IMR-90 (cell line): ENCODE data around the gene LRRC75B. TPM values are rescaled to one million over a fixed set of nuclear protein-coding genes. Genes with fewer than 3 reads are reported as not detected.

Experiments
- ATAC-seq: fragments of 200-7000 bp; cut with Tn5 transposase; 2 replicates; pipeline ENCODE4 v1.9.1; 2020; ENCODE audit warnings: low read depth, mild to moderate bottlenecking, moderate library complexity
- BruUV-seq: library from RNA; stranded (reverse); fragments of 400-500 nt; replicated peaks from 2 replicates; lab custom pipeline; 2021; lab: Mats Ljungman, UMichigan
- CTCF ChIA-PET: fragments of 300-600 bp; formaldehyde crosslinking; extraction: SDS; loops from one replicate; lab custom pipeline; 2021; ENCODE audit warnings: antibody characterized with exemption; lab: Yijun Ruan, JAX
- POLR2A ChIA-PET: fragments of 300-600 bp; sonication (Branson Sonifier 250); formaldehyde crosslinking; loops from one replicate; lab custom pipeline; 2022; ENCODE audit warnings: antibody characterized with exemption; ENCODE audit not compliant: unreplicated experiment; lab: Charles Lee
- DNase-seq: peaks from one replicate; pipeline ENCODE4 v3.0.0; 2013
- H2AFZ ChIP-seq: replicated peaks from 2 replicates; pipeline ENCODE3; 2013; ENCODE audit warnings: low read length, mild to moderate bottlenecking; ENCODE audit not compliant: poor library complexity
- H2AK5ac ChIP-seq: 2 replicates; pipeline ENCODE4 v1.6.1; 2013; ENCODE audit warnings: low read depth, low read length, inconsistent platforms
- H2AK9ac ChIP-seq: replicated peaks from 2 replicates; pipeline ENCODE3; 2013; ENCODE audit warnings: mild to moderate bottlenecking, low read depth, low read length, moderate library complexity; ENCODE audit not compliant: poor library complexity
- H2BK120ac ChIP-seq: 2 replicates; pipeline ENCODE4 v1.6.1; 2013; ENCODE audit warnings: low read depth, low read length, inconsistent platforms
- H2BK15ac ChIP-seq: 3 replicates; pipeline ENCODE4 v1.6.1; 2013; ENCODE audit warnings: low read depth, low read length, inconsistent platforms
- H2BK20ac ChIP-seq: 2 replicates; pipeline ENCODE4 v1.6.1; 2013; ENCODE audit warnings: low read depth, mild to moderate bottlenecking, inconsistent platforms, low read length, moderate library complexity
- H2BK5ac ChIP-seq: 2 replicates; pipeline ENCODE4 v1.6.1; 2013; ENCODE audit warnings: mild to moderate bottlenecking, low read depth, low read length, inconsistent platforms; ENCODE audit not compliant: poor library complexity, severe bottlenecking
- H3K14ac ChIP-seq: replicated peaks from 2 replicates; pipeline ENCODE4 v1.6.1; 2013; ENCODE audit warnings: low read depth, low read length, inconsistent platforms
- H3K18ac ChIP-seq: 2 replicates; pipeline ENCODE4 v1.6.1; 2013; ENCODE audit warnings: low read depth, low read length, control low read depth
- H3K23ac ChIP-seq: 2 replicates; pipeline ENCODE4 v1.6.1; 2013; ENCODE audit warnings: low read depth, low read length, inconsistent platforms
- H3K27ac ChIP-seq: 2 replicates; pipeline ENCODE4 v1.5.1; 2013; ENCODE audit warnings: mild to moderate bottlenecking, control low read depth, low read length; ENCODE audit not compliant: insufficient read depth
- H3K27me3 ChIP-seq: 2 replicates; pipeline ENCODE4 v1.6.1; 2013; ENCODE audit warnings: low read length; ENCODE audit not compliant: control insufficient read depth, insufficient read depth
- H3K36me3 ChIP-seq: 2 replicates; pipeline ENCODE4 v1.6.1; 2013; ENCODE audit warnings: low read length, mixed read lengths; ENCODE audit not compliant: control insufficient read depth, insufficient read depth
- H3K4ac ChIP-seq: 2 replicates; pipeline ENCODE4 v1.6.1; 2013; ENCODE audit warnings: low read depth, low read length, inconsistent platforms
- H3K4me1 ChIP-seq: 2 replicates; pipeline ENCODE4 v1.6.1; 2013; ENCODE audit warnings: low read length, mixed read lengths; ENCODE audit not compliant: control insufficient read depth, insufficient read depth
- H3K4me2 ChIP-seq: 2 replicates; pipeline ENCODE4 v1.6.1; 2013; ENCODE audit warnings: low read depth, mild to moderate bottlenecking, control low read depth, low read length, moderate library complexity
- H3K4me3 ChIP-seq: 2 replicates; pipeline ENCODE4 v1.5.1; 2013; ENCODE audit warnings: low read depth, mild to moderate bottlenecking, control low read depth, low read length, moderate library complexity; ENCODE audit not compliant: insufficient read depth
- H3K56ac ChIP-seq: 2 replicates; pipeline ENCODE4 v1.6.1; 2013; ENCODE audit warnings: low read length, inconsistent platforms; ENCODE audit not compliant: insufficient read depth; ENCODE audit errors: extremely low read depth
- H3K79me1 ChIP-seq, 2 experiments: 2 replicates each; pipeline ENCODE4 v1.6.1; 2013; ENCODE audit warnings: low read length in 2 of 2, inconsistent platforms in 1 of 2, low read depth in 1 of 2
- H3K9ac ChIP-seq: 2 replicates; pipeline ENCODE4 v1.6.1; 2013; ENCODE audit warnings: low read depth, low read length, control low read depth
- H3K9me1 ChIP-seq: 2 replicates; pipeline ENCODE4 v1.6.1; 2013; ENCODE audit warnings: low read length, inconsistent platforms; ENCODE audit not compliant: insufficient read depth
- H3K9me3 ChIP-seq: 2 replicates; pipeline ENCODE4 v1.6.1; 2013; ENCODE audit warnings: low read length; ENCODE audit not compliant: control insufficient read depth, insufficient read depth
- H4K20me1 ChIP-seq: 2 replicates; pipeline ENCODE4 v1.6.1; 2013; ENCODE audit warnings: low read length, inconsistent platforms; ENCODE audit not compliant: insufficient read depth
- H4K5ac ChIP-seq: 2 replicates; pipeline ENCODE4 v1.6.1; 2013; ENCODE audit warnings: mild to moderate bottlenecking, low read depth, low read length, control low read depth
- H4K8ac ChIP-seq, 2 experiments: 2 replicates each; pipeline ENCODE4 v1.6.1; 2013; ENCODE audit warnings: low read depth in 2 of 2, low read length in 2 of 2, control low read depth in 1 of 2, inconsistent platforms in 1 of 2
- H4K91ac ChIP-seq: 2 replicates; pipeline ENCODE4 v1.6.1; 2013; ENCODE audit warnings: low read depth, low read length, inconsistent platforms; ENCODE audit not compliant: insufficient read depth
- BHLHE40 ChIP-seq: fragments of 150-350 bp; IDR thresholded peaks from 2 replicates; pipeline ENCODE4 v1.6.1; 2016; ENCODE audit warnings: mild to moderate bottlenecking, low read depth, low read length
- CEBPB ChIP-seq: IDR thresholded peaks from 2 replicates; pipeline ENCODE4 v1.6.1; 2012; ENCODE audit warnings: low read depth, low read length, improper control_type of control experiment
- CHD1 ChIP-seq: IDR thresholded peaks from 2 replicates; pipeline ENCODE4 v1.6.1; 2012; ENCODE audit warnings: low read depth, low read length, improper control_type of control experiment
- CTCF ChIP-seq: conservative IDR thresholded peaks from 2 replicates; pipeline ENCODE4 v1.5.1; 2012; ENCODE audit warnings: mild to moderate bottlenecking, low read depth, low read length, improper control_type of control experiment
- FOS ChIP-seq: fragments of 150-350 bp; IDR thresholded peaks from 2 replicates; pipeline ENCODE4 v1.6.1; 2016; ENCODE audit warnings: low read depth, low read length
- MAFK ChIP-seq: IDR thresholded peaks from 2 replicates; pipeline ENCODE4 v1.6.1; 2012; ENCODE audit warnings: low read depth, low read length, improper control_type of control experiment
- MXI1 ChIP-seq: IDR thresholded peaks from 2 replicates; pipeline ENCODE4 v1.6.1; 2012; ENCODE audit warnings: low read depth, mild to moderate bottlenecking, low read length, moderate library complexity, borderline replicate concordance
- NFE2L2 ChIP-seq: fragments of 150-350 bp; IDR thresholded peaks from 2 replicates; pipeline ENCODE4 v1.6.1; 2016; ENCODE audit warnings: low read depth, mild to moderate bottlenecking, low read length
- RAD21 ChIP-seq: IDR thresholded peaks from 2 replicates; pipeline ENCODE4 v1.6.1; 2012; ENCODE audit warnings: low read length, improper control_type of control experiment
- RCOR1 ChIP-seq: IDR thresholded peaks from 2 replicates; pipeline ENCODE4 v1.6.1; 2012; ENCODE audit warnings: mild to moderate bottlenecking, low read length, improper control_type of control experiment; ENCODE audit not compliant: insufficient replicate concordance
- RFX5 ChIP-seq: IDR thresholded peaks from 2 replicates; pipeline ENCODE4 v1.8.0; 2012; ENCODE audit warnings: low read depth, mild to moderate bottlenecking, low read length, moderate library complexity
- SMC3 ChIP-seq: fragments of 150-350 bp; IDR thresholded peaks from 2 replicates; pipeline ENCODE4 v1.6.1; 2016; ENCODE audit warnings: low read depth, mild to moderate bottlenecking, antibody characterized with exemption, low read length, moderate library complexity
- USF2 ChIP-seq: fragments of 150-350 bp; IDR thresholded peaks from 2 replicates; pipeline ENCODE4 v1.6.1; 2017; ENCODE audit warnings: mild to moderate bottlenecking, antibody characterized with exemption, low read length, low read depth
- WGBS, 2 experiments: methylation state at CpG; one replicate each; pipeline versions ENCODE4 v1.1.5 to v1.1.7; 2013; ENCODE audit warnings: missing lambda C conversion rate in 2 of 2; ENCODE audit not compliant: insufficient read length in 1 of 2; ENCODE audit errors: extremely low coverage in 2 of 2; 5-methylcytosine and 5-hydroxymethylcytosine counted together
- dilution Hi-C: fragments of 300-500 bp; cut with HindIII; formaldehyde crosslinking; loops from one replicate; pipeline ENCODE4 v1.14.3; 2018; ENCODE audit warnings: low sequenced_read_pairs; ENCODE audit not compliant: unreplicated experiment
- in situ Hi-C: fragments of 300-500 bp; cut with MboI; formaldehyde crosslinking; loops from 3 replicates; pipeline ENCODE4 v1.14.3; 2019; ENCODE audit warnings: low sequenced_read_pairs, inconsistent platforms, mixed read lengths
- intact Hi-C: fragments of 100-400 bp; cut with micrococcal nuclease; formaldehyde crosslinking; loops from 2 replicates; pipeline ENCODE4 v1.10.0; 2022
- polyA plus RNA-seq, 3 experiments: library from polyadenylated mRNA; depleted of rRNA; stranded (reverse); fragments of >200 nt; gene quantifications; 2 replicates each; pipeline ENCODE4 v1.2.3, GENCODE V29; 2012; ENCODE audit warnings: low replicate concordance in 1 of 3
- total RNA-seq: library from RNA; depleted of rRNA; stranded (reverse); fragments of >200 nt; gene quantifications from 2 replicates; pipeline ENCODE4 v1.2.3, GENCODE V29; 2012

Gene LRRC75B
- total and polyA plus RNA-seq, 2 of the 4 experiments (the other 2 are of a cell fraction) = 1.6 to 10.7 TPM

GRCh38 chr22:24583221-24584165 lies 9.4 kb downstream of the LRRC75B start:
- BruUV-seq = no TSS peak
- peak; percentile 15 for DNase-seq
- no peak for TF ChIP-seq FOS
- TF ChIP-seq MXI1 = no peak
- TF ChIP-seq RAD21 = no peak
- TF ChIP-seq NFE2L2 = no peak
- TF ChIP-seq MAFK = no peak
- TF ChIP-seq CHD1 = no peak
- no peak for TF ChIP-seq RCOR1
- TF ChIP-seq CEBPB = no peak
- no peak for TF ChIP-seq CTCF
- TF ChIP-seq BHLHE40 = no peak
- TF ChIP-seq USF2 = no peak
- no peak for TF ChIP-seq SMC3
- no peak for TF ChIP-seq RFX5

More at GRCh38 chr22:24583221-24584165, 9.4 kb downstream of the LRRC75B start:
- Histone ChIP-seq H2BK120ac (peak overlapping the region; percentile 14), H4K5ac (peak overlapping the region; percentile 13; the same call in 1 of the 2 replicates), H2AFZ (peak overlapping the region; percentile 57), H3K56ac (no peak overlapping the region), H3K14ac (0 out of 2 replicates have a peak overlapping the region, but pooled peaks have one; percentile 23), H3K23ac (no peak overlapping the region), H4K8ac (peak overlapping the region in 1 of 2 experiments; percentile 13; a peak in 1 of 4 replicates), H3K27me3 (no peaks in the 10 kb centered on the region), H3K9me3 (no peaks in the 10 kb centered on the region), H3K36me3 (peaks cover 21% of the 10 kb centered on the region; the same call in 1 of the 2 replicates), H2BK5ac (no peak overlapping the region), H3K4me2 (peak overlapping the region; percentile 9), H2BK20ac (no peak overlapping the region; the same call in 1 of the 2 replicates), H3K18ac (peak overlapping the region; percentile 10; the same call in 1 of the 2 replicates), H2AK9ac (peak overlapping the region; percentile 78), H3K9me1 (peaks cover 20% of the 10 kb centered on the region), H3K27ac (no peak overlapping the region), H3K4me1 (peaks cover 22% of the 10 kb centered on the region), H3K9ac (0 out of 2 replicates have a peak overlapping the region, but pooled peaks have one; percentile 11), H3K4ac (no peak overlapping the region; the same call in 1 of the 2 replicates), H2AK5ac (peak overlapping the region; percentile 51), H4K91ac (peak overlapping the region; percentile 23; the same call in 1 of the 2 replicates), H4K20me1 (peaks cover 4% of the 10 kb centered on the region; the same call in 1 of the 2 replicates), H2BK15ac (no peak overlapping the region), H3K79me1 (no peaks in the 10 kb centered on the region), H3K4me3 (no peak overlapping the region)
- POLR2A ChIA-PET = no interaction called here
- ATAC-seq = peak; percentile 38
- CTCF ChIA-PET = no interaction called here
- intact Hi-C loops (no loop called here), dilution Hi-C loops (no loop called here), in situ Hi-C loops (no loop called here)
- 67% methylated on average over 9 of the region's 19 CpGs; no CpG with 5 or more reads in 1 of the 2 experiments for WGBS, 2 experiments
